SIG-M5 treated with dmso at 0.1 percent for 504 hours (cell line): Measurements from ENCODE around the gene SOX18.
"Not testable (repeated sequence)": the region's sequence is repeated elsewhere in the genome, so short reads cannot be mapped to it uniquely, and the experiment has no call there.

Experiments used
- DNase-seq: peaks from one replicate; lab custom pipeline; 2025; ENCODE audit not compliant: unreplicated experiment; lab: John Stamatoyannopoulos, UW

The SOX18 gene

DNA sequence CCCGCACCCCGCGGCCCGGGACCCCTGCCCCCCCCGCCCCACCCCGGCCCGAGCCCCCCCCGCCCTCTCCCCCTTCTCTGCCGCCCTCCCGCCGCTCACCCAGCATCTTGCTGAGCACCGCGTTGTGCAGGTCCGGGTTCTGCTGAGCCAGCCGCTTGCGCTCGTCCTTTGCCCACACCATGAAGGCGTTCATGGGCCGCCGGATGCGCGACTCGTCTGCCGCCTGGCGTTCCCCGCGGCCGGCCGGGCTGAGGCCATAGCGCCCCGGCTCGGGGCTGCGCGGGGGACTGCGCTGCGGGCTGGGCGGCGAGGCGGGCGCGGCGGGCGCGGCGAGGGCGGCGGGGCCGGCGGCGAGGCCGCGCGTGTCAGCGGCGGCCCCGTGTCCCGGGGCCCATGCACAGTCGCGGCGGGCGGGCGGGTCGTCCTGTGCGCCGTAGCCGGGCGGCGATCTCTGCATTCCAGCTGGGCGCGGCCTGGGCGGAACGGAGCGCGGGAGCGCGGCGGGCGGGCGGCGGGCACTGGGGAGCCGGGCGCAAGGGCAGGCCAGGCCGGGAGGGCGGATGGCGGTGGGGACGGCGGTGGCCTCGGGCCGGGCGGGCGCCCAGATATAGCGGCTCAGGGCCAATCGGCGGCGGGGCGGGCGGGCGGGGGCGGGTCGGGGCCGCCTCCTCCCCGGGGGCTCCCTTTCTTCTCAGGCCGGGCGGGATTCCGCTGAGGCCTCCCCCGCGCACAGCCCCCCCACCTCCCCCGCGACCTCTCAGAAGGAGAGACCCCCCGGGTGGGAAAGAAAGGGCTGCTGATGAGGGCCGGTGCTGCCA, at the start of gene SOX18:
SOX18 (minus strand) TSS at position 580 of the 818 bp plus-strand sequence; CDS start at position 457, 123 bp downstream.
- DNase-seq = no peak

DNA sequence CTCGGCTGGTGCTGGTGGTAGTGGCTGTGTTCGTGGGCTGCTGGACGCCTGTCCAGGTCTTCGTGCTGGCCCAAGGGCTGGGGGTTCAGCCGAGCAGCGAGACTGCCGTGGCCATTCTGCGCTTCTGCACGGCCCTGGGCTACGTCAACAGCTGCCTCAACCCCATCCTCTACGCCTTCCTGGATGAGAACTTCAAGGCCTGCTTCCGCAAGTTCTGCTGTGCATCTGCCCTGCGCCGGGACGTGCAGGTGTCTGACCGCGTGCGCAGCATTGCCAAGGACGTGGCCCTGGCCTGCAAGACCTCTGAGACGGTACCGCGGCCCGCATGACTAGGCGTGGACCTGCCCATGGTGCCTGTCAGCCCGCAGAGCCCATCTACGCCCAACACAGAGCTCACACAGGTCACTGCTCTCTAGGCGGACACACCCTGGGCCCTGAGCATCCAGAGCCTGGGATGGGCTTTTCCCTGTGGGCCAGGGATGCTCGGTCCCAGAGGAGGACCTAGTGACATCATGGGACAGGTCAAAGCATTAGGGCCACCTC, 49.1 kb upstream of the SOX18 start:
- DNase-seq = no peak

DNA sequence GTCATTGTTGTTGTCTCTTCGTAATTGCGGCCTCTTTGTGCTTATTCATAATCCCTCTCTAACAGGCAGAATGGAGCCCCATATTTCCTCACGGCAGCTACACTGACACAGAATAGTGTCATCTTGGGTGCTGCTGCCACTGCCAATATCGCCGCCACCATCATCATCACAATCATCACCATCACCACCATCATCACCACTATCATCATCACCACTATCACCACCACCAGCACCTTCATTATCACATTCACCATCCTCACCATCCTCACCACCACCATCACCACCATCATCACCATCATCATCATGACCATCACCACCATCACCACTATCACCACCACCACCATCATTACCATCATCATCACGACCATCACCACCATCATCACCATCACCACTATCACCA, 47.1 kb upstream of the SOX18 start:
- DNase-seq = no peak

DNA sequence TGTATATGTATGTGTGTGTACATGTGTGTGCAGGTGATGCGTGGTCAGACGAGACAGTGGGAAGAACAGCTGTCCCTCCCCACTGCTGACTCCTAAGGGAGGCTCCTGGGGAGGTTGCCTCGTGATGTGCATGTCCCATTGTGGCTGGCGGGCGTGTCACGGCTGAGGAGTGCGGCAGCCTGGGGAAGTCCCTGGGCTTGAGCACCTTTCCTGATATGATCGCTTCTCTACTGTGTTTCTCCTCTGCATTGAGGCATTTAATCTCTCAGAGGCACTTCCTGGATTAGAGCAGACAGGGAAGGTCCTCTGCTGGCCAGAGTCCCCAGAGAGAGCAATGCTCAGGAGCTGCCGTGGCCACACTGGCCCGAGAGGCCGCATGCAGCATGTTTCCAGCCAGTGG, 46.5 kb upstream of the SOX18 start:
- no peak for DNase-seq

DNA sequence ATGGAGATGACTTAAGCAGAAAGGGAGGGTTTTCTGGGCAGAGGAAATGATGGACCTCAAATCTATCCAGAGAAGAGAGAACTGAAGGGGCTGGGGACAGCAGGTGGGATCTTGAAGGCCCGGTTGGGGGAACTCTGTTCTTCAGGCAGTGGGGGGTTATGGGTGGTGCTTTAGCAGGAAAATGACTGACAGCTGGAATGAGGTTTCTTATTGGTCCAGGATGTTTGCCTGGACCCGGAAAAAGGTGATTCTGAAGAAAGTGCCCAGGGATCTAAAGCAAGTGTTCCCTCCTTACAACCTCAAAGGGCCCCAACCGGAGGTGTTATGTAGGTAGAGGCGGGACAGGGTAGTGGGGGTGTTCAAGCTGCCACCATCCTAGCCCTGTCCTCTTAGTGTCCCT, 46.0 kb upstream of the SOX18 start:
- DNase-seq = no peak

DNA sequence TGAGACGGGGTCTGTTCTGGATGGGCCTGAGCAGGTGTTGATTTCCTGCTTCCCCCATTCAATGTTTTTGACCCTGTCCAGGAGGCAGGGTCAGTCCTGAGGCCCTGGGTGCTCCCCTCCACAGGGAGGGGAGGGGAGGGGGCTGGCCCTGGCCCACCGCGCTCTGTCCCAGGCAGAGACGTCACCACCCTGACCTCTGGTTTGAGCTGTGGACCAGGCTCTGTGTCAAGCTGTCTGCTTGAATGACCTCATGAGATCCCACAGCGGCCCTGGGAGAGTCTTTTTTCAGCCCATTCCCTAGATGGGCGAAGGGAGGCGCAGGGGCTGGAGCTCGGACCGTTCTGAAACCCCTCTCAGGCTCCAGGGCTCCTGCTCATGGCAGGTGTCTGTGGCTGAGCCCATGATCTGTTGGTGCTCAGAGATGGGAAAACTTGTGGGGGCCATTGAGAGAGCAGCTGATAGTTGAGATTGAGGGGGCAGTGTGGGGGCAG, 43.6 kb upstream of the SOX18 start:
- DNase-seq = no peak

DNA sequence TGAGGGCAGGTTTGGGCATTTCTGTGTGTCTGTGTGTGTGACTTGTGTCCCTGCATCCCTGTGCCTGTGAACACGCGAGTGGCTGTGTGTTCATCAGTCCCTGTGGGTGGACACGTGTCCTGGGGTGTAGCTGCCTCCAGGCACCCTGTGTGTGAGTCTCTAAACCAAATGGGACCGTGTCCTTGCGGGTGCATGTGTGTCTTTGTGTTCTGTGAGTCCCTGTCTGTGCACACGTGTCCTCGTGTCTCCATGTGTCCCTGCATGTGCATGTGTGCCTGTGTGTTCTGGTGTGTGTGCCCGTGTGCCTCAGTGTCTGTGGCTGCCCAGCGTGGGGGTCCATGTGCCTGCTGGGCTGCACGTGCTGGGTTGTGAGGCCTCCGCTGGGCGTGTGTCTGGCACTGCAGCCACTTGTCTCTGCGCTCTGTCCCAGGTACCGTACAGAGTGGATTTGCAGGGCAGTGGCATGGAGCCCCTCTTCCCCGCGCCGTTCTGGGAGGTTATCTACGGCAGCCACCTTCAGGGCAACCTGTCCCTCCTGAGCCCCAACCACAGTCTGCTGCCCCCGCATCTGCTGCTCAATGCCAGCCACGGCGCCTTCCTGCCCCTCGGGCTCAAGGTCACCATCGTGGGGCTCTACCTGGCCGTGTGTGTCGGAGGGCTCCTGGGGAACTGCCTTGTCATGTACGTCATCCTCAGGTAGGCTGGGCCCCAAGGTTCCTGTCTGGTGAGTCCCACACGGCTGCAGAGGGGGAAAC, 43.0 kb upstream of the SOX18 start:
- DNase-seq = no peak

DNA sequence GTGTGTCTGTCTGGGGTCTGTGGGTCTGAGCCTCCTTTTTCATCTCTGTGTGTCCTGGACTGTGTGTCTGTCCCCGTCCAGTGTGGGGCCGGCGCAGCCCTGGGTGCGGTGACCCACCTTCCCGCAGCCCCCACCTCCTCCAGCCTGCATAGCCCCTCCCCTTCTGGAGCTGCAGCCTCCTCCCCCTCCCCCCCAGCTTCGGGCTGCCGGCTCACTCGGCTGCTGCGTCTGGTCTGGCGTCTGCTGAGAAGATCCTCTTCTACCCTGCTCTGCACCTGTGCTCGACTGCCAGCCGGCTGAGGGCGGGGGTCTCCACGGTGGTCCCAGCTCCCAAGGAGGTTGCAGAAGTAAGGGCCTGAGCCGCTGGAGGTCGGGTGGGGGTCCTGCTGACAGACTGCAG, 42.3 kb upstream of the SOX18 start:
- DNase-seq = no peak

DNA sequence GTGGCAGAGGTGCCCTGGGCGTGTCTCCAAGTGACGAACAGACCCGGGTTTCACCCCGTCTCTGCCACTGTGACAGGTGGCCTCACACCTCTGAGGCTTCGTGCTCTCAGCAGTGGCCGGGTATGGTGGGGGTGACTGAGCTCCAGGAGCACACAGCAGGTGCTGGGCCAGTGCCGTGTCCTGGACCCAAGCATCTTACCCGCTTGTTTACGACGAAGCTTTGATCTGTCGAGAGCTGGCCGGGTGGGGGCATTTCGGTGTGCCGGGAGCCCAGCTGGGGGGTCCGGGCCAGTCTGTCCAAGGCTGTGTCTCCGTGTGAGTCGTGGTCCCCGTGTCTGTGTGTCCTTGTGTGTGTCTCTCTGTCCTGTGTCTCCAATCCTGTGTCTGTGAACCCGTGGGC, 41.9 kb upstream of the SOX18 start:
- DNase-seq = no peak

DNA sequence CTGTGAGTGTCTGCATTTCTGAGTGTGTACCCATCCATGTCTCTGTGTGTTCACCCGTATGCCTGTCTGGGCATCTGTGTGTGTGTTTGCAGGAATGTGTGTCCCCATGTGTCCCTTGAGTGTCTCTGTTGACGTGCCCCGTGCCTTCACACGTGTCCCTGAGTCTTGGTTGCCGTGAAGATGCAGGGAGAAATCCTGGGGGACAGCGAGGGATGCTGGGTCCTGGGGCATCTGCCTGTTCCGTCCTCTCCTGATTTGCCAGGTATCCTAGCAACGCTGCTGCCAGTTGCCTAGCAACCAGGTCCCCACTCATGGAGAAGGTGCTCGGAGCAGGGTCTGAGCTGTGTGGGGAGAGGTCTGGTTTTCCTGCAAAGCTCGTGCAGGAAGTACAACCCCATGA, 40.7 kb upstream of the SOX18 start:
- no peak for DNase-seq

DNA sequence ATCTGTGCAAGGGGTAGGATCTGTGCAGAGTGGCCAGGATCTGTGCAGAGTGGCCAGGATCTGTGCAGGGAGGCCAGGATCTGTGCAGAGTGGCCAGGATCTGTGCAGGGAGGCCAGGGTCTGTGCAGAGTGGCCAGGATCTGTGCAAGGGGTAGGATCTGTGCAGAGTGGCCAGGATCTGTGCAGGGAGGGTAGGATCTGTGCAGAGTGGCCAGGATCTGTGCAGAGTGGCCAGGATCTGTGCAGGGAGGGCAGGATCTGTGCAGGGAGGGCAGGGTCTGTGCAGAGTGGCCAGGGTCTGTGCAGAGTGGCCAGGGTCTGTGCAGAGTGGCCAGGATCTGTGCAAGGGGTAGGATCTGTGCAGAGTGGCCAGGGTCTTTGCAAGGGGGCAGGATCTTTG, 39.1 kb upstream of the SOX18 start:
- DNase-seq = not testable (repeated sequence)

DNA sequence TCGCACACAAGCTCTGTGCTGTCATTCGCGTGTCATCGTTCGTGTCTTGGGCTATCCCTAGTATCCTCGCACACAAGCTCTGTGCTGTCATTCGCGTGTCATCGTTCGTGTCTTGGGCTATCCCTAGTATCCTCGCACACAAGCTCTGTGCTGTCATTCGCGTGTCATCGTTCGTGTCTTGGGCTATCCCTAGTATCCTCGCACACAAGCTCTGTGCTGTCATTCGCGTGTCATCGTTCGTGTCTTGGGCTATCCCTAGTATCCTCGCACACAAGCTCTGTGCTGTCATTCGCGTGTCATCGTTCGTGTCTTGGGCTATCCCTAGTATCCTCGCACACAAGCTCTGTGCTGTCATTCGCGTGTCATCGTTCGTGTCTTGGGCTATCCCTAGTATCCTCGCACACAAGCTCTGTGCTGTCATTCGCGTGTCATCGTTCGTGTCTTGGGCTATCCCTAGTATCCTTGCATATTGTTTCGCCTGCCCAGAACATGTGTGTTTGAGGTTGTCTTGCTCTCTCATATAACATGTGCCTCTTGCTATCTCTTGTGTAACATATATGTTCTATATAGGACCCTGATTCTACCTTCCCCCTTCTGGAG, 37.9 kb upstream of the SOX18 start:
- not testable (repeated sequence) for DNase-seq

DNA sequence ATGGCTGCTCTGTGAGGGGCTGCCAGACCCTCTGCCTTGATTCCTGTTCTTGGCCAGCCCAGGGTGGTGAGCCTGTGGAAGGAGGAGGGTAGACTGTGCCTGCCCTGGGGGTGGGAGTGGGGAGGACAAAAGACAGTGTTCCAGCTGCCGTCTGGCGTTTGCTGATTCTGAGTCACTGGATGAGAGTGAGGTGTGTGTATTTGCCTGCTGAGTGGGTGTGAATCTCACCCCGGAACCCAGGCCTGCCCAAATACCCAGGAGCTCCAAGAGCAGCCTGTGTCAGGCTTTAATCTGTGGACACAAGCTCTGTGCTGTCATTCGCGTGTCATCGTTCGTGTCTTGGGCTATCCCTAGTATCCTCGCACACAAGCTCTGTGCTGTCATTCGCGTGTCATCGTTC, 37.4 kb upstream of the SOX18 start:
- DNase-seq = no peak

DNA sequence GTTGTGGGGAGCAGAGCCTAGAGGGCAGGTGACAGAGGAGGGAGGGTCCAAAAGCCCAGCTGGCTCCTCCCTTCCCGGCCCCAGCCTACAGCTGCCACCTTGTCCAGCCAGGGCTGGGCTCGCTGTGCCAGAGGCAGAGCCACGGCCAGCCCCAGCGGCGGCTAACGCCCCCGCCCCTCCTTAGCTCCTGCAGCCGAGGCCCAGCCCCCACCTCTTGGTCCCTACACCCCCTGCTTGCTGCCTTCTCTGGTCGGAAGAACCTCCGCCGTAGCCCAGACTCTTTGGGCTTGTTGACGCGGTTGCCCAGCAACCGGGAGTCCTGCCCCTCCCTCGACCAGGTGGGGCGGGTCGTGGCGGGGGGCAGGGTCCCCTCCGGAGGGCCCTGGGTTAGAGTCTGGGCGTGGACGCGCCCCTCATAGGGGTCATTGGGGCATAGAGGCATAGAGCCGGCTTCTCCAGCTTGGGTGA, 35.3 kb upstream of the SOX18 start:
- DNase-seq = no peak

DNA sequence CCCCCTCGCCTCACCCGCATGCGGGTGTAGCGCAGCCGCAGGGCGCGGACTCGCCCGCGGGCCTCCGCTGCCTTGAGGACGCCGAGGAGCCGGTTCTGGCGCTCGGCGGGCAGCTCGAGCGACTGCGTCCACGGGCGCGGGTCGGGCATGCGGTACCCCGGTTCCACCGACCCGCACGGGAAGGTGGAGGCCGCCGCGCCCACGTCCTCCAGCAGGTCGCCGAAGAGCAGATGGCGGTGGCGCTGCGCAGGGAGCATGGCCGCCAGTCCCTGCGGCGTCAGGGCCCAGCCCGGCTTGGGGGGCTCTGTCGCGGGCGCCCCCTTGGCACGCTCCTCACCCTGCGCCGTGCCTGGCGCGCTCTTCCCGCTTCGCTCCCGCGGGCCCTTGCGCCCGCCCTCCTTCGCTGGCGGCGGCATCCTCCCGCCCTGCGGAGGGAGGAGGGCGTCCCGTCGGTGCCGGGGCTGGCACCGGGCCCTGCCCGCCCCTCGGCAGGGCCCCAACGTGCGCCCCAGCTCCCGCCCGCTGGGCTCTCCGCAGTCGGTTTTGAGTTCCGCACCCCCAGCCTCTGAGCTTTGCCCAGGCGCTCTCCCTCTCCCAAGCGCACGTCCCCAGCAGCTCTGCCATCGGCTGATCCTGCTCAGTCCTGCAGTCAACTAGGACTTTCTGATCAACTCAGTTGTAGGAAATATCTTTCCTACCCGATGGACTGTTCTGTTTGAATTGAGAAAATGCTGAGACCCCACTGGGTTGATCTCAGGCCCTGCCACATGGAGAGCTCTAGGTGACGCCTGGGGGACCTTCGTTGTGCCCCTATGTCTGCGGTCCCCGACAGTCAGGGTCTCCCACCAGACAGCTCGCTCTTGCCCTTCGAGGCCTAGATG, 34.6 kb upstream of the SOX18 start, which contains the start of gene LKAAEAR1:
LKAAEAR1 (minus strand) TSS at position 595 of the 881 bp plus-strand sequence; CDS start at position 416, 179 bp downstream.
- peak; percentile 44 for DNase-seq

DNA sequence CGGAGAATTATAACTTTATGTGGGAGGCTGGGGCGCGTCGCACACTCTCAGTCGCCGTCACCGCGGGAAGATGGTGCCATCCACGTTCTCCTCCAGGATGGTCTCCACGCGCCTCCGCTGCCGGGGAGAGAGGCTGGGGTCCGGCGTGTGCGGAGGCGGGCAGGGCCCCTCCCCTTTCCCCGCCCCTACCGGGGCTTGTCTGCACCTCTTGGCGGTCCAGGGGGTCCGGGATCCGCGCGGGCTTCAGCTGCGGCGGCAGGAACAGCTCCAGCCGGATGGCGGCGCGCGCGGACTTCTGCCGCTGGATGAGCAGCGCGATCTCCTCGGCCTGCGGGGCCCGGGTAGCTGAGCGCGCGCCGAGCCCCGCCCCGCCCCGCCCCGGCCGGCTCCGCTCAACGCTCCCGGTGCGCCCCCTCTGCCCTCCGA, 34.0 kb upstream of the SOX18 start:
- DNase-seq = peak; percentile 84

DNA sequence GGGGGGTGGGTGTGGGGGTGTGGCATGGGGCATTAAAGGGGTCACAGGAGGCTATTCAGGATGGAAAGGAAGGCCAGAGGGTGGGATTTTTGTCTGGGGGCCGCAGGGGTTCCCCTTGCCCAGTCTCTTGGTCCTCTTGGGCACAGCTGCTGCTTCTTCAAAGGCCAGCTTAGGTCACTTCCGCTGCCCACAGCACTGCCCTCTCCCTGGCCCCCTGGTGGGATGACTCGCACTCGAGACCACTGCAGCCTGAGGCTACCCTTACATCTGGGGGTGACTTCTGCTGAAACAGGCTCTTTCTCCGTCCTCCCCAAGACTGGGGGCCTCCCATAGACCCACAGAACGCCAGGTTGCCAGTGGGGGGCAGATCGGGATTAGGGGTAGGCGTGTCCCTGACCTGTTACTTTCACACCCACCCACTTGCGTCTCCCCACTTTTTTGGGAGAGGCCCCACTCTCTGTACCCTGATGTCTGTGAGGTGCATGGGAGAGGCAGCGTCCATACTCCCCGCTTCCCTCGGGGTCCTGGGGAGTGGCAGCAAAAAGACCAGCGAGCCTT, 33.5 kb upstream of the SOX18 start:
- DNase-seq = no peak

DNA sequence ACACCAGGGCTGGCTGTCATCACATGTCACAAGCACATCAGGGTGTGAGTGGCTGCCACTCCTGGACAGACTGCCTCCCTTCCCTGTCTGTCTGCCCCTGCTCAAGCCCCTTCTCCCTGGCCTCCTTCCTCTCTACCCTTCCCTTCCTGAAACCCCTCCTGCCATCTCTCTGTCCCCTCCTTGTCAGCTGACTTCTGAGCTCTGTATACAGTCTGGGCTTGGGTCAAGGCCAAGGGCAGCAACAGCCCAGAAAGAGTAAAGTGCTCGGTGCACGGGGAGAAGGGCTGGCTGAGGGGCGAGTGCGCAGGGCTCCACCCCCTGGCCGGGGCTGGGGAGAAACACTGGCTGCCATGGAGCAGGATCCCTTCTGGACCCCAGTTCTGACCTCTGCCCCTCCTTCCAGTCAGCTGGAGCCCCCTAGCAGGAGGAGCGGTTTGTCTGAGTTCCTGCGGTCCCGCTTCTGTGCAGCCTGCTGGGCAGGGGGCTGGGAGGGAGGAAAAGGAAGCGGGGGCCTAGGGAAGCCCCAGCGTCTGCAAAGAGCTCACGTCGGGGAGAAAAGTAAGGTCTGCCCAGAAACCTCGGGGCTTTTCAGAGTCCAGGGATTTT, 32.8 kb upstream of the SOX18 start:
- DNase-seq = peak; percentile 62

DNA sequence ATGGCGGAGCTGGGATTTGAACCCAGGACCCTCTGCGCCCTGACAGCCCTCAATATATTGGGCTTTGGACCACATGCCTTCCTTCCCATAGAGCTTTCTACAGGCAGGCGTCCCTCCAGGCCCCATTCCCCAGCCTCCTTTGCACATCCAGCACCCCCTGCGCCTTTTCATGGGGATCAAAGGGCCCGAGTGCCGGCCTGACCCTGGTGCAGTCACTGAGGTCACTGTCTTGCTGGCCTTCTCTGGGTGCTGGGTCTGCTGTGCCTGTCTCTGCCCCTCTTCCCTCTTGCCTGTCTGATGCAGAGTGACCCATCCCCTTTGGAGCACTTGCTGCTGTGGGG, 32.2 kb upstream of the SOX18 start:
- no peak for DNase-seq
